K562 (cell line): ENCODE measurements around the gene LTK. TPM values are rescaled to one million over a fixed set of nuclear protein-coding genes. Genes with fewer than 3 reads are reported as not detected.
A peak's percentile ranks its signal among the peaks of the same experiment; 100 is the strongest.

Experiments
- ATAC-seq: fragments of 200-7000 bp; cut with Tn5 transposase; 3 replicates; pipeline ENCODE4 v1.9.1; 2020; ENCODE audit warnings: moderate library complexity
- BruUV-seq: library from RNA; stranded (reverse); fragments of 400-500 nt; replicated peaks from 2 replicates; lab custom pipeline; 2021; lab: Mats Ljungman, UMichigan
- CTCF ChIA-PET: fragments of 300-600 bp; formaldehyde crosslinking; extraction: SDS; loops from one replicate; lab custom pipeline; 2021; ENCODE audit warnings: low intra/inter-chr PET ratio; lab: Yijun Ruan, JAX
- POLR2A ChIA-PET: fragments of 300-600, 350-650 bp; sonication (Branson Sonifier 250); formaldehyde crosslinking; extraction: SDS; loops from one replicate; lab custom pipeline; 2021; ENCODE audit warnings: antibody characterized with exemption, inconsistent platforms; lab: Yijun Ruan, JAX
- DNase-seq, 4 experiments: peaks; one replicate each; pipeline versions ENCODE4 v3.0.0 to v3.0.0-alpha.2; 2011 to 2018; ENCODE audit warnings: low spot score in 3 of 4, mixed read lengths in 3 of 4; ENCODE audit errors: extremely low read depth in 1 of 4
- FAIRE-seq: peaks from 2 replicates; lab custom pipeline; 2011; peaks lifted over from hg19 to GRCh38; lab: Jason Lieb, UNC
- H2AFZ ChIP-seq: 2 replicates; pipeline ENCODE4 v1.6.0; 2011; ENCODE audit warnings: low read depth, low read length, control low read depth, inconsistent platforms
- H3K27ac ChIP-seq: fragments of 200-600 bp; 3 replicates; pipeline ENCODE4 v1.8.0; 2011; ENCODE audit warnings: low read depth, mild to moderate bottlenecking, control low read depth, inconsistent platforms, low read length, moderate library complexity, mixed read lengths; ENCODE audit errors: extremely low read depth
- H3K27me3 ChIP-seq, 2 experiments: fragments of 300-600 bp in 1 of 2; 2 replicates in 1 of 2; 3 replicates in 1 of 2; pipeline versions ENCODE4 v1.6.0 to v1.8.0; 2011; ENCODE audit warnings: inconsistent platforms in 2 of 2, low read length in 2 of 2, mild to moderate bottlenecking in 1 of 2, mixed read lengths in 1 of 2, moderate library complexity in 1 of 2; ENCODE audit not compliant: control insufficient read depth in 2 of 2, insufficient read depth in 2 of 2
- H3K36me3 ChIP-seq: fragments of 300-600 bp; 3 replicates; pipeline ENCODE4 v1.8.0; 2011; ENCODE audit warnings: mild to moderate bottlenecking, low read length, inconsistent platforms; ENCODE audit not compliant: control insufficient read depth, insufficient read depth
- H3K4me1 ChIP-seq, 2 experiments: fragments of 200-600 bp in 1 of 2; replicated peaks in 1 of 2; 2 replicates in 1 of 2; 3 replicates in 1 of 2; pipeline versions ENCODE4 v1.5.1 to v1.8.0; 2011; ENCODE audit warnings: inconsistent platforms in 2 of 2, low read length in 2 of 2, mild to moderate bottlenecking in 1 of 2, mixed read lengths in 1 of 2, moderate library complexity in 1 of 2; ENCODE audit not compliant: control insufficient read depth in 2 of 2, insufficient read depth in 2 of 2
- H3K4me2 ChIP-seq: 2 replicates; pipeline ENCODE4 v1.6.1; 2011; ENCODE audit warnings: low read length, control low read depth, inconsistent platforms, mixed read lengths; ENCODE audit not compliant: insufficient read depth
- H3K4me3 ChIP-seq: fragments of 200-600 bp; sonication (generic), shearing (Covaris generic); 2 replicates; pipeline ENCODE4 v1.5.1; 2016; ENCODE audit warnings: control low read depth, inconsistent platforms
- H3K79me2 ChIP-seq: fragments of 200-600 bp; 3 replicates; pipeline ENCODE4 v1.8.0; 2011; ENCODE audit warnings: low read length, inconsistent platforms; ENCODE audit not compliant: control insufficient read depth, insufficient read depth
- H3K9ac ChIP-seq, 2 experiments: 2 replicates each; pipeline versions ENCODE4 v1.6.0 to v1.6.1; 2011; ENCODE audit warnings: low read depth in 2 of 2, low read length in 2 of 2, control low read depth in 1 of 2, inconsistent platforms in 1 of 2, mild to moderate bottlenecking in 1 of 2, mixed read lengths in 1 of 2; ENCODE audit not compliant: insufficient read depth in 1 of 2
- H3K9me1 ChIP-seq: one replicate; pipeline ENCODE4 v1.6.0; 2011; ENCODE audit warnings: inconsistent platforms, mild to moderate bottlenecking, low read length, moderate library complexity; ENCODE audit not compliant: control insufficient read depth, insufficient read depth
- H3K9me3 ChIP-seq: replicated peaks from 2 replicates; pipeline ENCODE4 v1.5.1; 2011; ENCODE audit warnings: low read depth, low read length, inconsistent platforms; ENCODE audit not compliant: control insufficient read depth, insufficient read depth
- H4K20me1 ChIP-seq: replicated peaks from 2 replicates; pipeline ENCODE4 v1.6.1; 2011; ENCODE audit warnings: low read length, inconsistent platforms, mixed read lengths; ENCODE audit not compliant: control insufficient read depth, insufficient read depth
- DDX20 ChIP-seq: fragments of 450-650 bp; IDR thresholded peaks from 2 replicates; pipeline ENCODE4 v1.6.1; 2016; ENCODE audit warnings: missing genetic modification characterization, low read depth, mild to moderate bottlenecking, missing compliant biosample characterization, moderate library complexity
- EP400 ChIP-seq: fragments of 450-650 bp; IDR thresholded peaks from 2 replicates; pipeline ENCODE4 v1.6.1; 2017; ENCODE audit warnings: antibody characterized with exemption, mild to moderate bottlenecking, moderate library complexity
- IRF2 ChIP-seq: sonication (generic); formaldehyde crosslinking; IDR thresholded peaks from 2 replicates; pipeline ENCODE4 v1.8.1; 2022; ENCODE audit warnings: mild to moderate bottlenecking, missing genetic modification reagents
- KLF16 ChIP-seq: IDR thresholded peaks from 2 replicates; pipeline ENCODE4 v1.6.1; 2016; ENCODE audit warnings: antibody characterized with exemption
- RBBP5 ChIP-seq: fragments of 200-600 bp; sonication (generic); IDR thresholded peaks from 2 replicates; pipeline ENCODE4 v1.6.1; 2012; ENCODE audit warnings: borderline replicate concordance, mild to moderate bottlenecking, low read length, control low read depth, inconsistent platforms; ENCODE audit not compliant: insufficient read depth, poor library complexity, severe bottlenecking
- RBM14 ChIP-seq: fragments of 200-400 bp; formaldehyde crosslinking; IDR thresholded peaks from 2 replicates; pipeline ENCODE4 v1.6.1; 2018; ENCODE audit warnings: low read depth, mild to moderate bottlenecking, low read length, moderate library complexity, borderline replicate concordance; ENCODE audit not compliant: insufficient read depth
- ZNF408 ChIP-seq: fragments of 250-450 bp; sonication (Bioruptor Pico); IDR thresholded peaks from 2 replicates; pipeline ENCODE4 v1.4.0; 2020; ENCODE audit warnings: low read depth, mild to moderate bottlenecking, moderate library complexity
- ZNF717 ChIP-seq: fragments of 250-450 bp; sonication (Bioruptor Pico); IDR thresholded peaks from 2 replicates; pipeline ENCODE4 v1.5.0; 2021
- WGBS: fragments of 100-300 bp; shearing (Covaris generic); methylation state at CpG from one replicate; pipeline ENCODE4 v1.1.6; 2016; ENCODE audit warnings: low coverage, mixed read lengths; ENCODE audit not compliant: insufficient coverage; ENCODE audit errors: missing lambda C conversion rate; 5-methylcytosine and 5-hydroxymethylcytosine counted together
- in situ Hi-C: fragments of 300-500 bp; cut with MboI; formaldehyde crosslinking; loops from 4 replicates; pipeline ENCODE4 v1.15.0; 2018; ENCODE audit warnings: inconsistent platforms, mixed read lengths
- intact Hi-C: fragments of 100-400 bp; cut with micrococcal nuclease; formaldehyde crosslinking; loops from 2 replicates; pipeline ENCODE4 v1.14.2; 2022
- polyA plus RNA-seq, 8 experiments: library from polyadenylated mRNA; depleted of rRNA in 4 of 8; stranded (reverse) in 5 of 8; unstranded in 3 of 8; fragments of >200 nt; fragmentation: Nextera tagmentation in 2 of 8; fragmentation: Illumina TruSeq in 1 of 8; extraction: Ambion mirVana in 2 of 8; extraction: Trizol in 1 of 8; gene quantifications; 2 replicates each; pipeline versions ENCODE4 v1.2.1 to v1.2.3, GENCODE V29; 2011 to 2014; ENCODE audit warnings: inconsistent platforms in 1 of 8, missing spikeins in 1 of 8
- total RNA-seq, 7 experiments: library from RNA; depleted of rRNA in 6 of 7; stranded (reverse); fragments of >200 nt in 6 of 7; fragmentation: Illumina TruSeq in 2 of 7; extraction: Trizol in 2 of 7; gene quantifications; 2 replicates each; pipeline versions ENCODE4 v1.2.1 to v1.2.3, GENCODE V29; 2011 to 2021; ENCODE audit warnings: low replicate concordance in 1 of 7
- TF ChIP-seq, protein P1 (sequence below): sonication (generic); formaldehyde crosslinking; IDR thresholded peaks from 2 replicates; pipeline ENCODE4 v1.8.0; 2023; ENCODE audit warnings: missing genetic modification reagents, mild to moderate bottlenecking, borderline replicate concordance
- TF ChIP-seq, protein P2 (sequence below), 2 experiments: fragments of 150-350 bp in 1 of 2; IDR thresholded peaks; 2 replicates each; pipeline ENCODE4 v1.6.1; 2012 to 2016; ENCODE audit warnings: low read depth in 2 of 2, low read length in 2 of 2, mild to moderate bottlenecking in 1 of 2, moderate library complexity in 1 of 2

Gene LTK
- total and polyA plus RNA-seq, 9 of the 15 experiments (the other 6 are each of a cell fraction or from before 2014, with no cell fraction given): 0.25 to 4.4 (median 1.8) TPM

- H3K4me2 ChIP-seq: peak overlapping the region; percentile 90
- WGBS: 12% methylated on average over 32 of the region's 59 CpGs
- 0 out of 3 replicates have a peak, but pooled peaks cover 6% of the 10 kb centered on the region for H3K36me3 ChIP-seq
- peak; percentile 80 for FAIRE-seq
- DNase-seq: peak; percentile 64 to 88 (median 74)
- no peaks in the 10 kb centered on the region for H3K9me1 ChIP-seq
- H3K9ac ChIP-seq: peak overlapping the region; percentile 61 to 94
- in situ Hi-C loops (no loop called here), intact Hi-C loops (loop anchor here (2.0 kb wide), 1 partner anchor 17 kb away; the partner anchor contains the start of gene LTK)
- ChIA-PET CTCF (no interaction called here), POLR2A (interaction anchor here (0.6 to 1.5 kb wide), 11 partner anchors 11 to 584 kb away, joined by 3 to 6 read pairs (median 4); no protein-coding TSS in a partner anchor)
- peak; percentile 71 for ATAC-seq
- H4K20me1 ChIP-seq: no peaks in the 10 kb centered on the region
- H3K4me3 ChIP-seq: peak overlapping the region; percentile 60
- no peaks in the 10 kb centered on the region for H3K27me3 ChIP-seq
- peak overlapping the region; percentile 82 for H2AFZ ChIP-seq
- peaks cover 24 to 42% of the 10 kb centered on the region in 2 experiments for H3K4me1 ChIP-seq
- no peaks in the 10 kb centered on the region for H3K9me3 ChIP-seq
- peak overlapping the region; percentile 74 for H3K27ac ChIP-seq
- H3K79me2 ChIP-seq: peaks cover 36% of the 10 kb centered on the region
- BruUV-seq: no TSS peak
- TF ChIP-seq IRF2 (CRISPR knock-in tag): no peak
- TF ChIP-seq, protein P1, sequence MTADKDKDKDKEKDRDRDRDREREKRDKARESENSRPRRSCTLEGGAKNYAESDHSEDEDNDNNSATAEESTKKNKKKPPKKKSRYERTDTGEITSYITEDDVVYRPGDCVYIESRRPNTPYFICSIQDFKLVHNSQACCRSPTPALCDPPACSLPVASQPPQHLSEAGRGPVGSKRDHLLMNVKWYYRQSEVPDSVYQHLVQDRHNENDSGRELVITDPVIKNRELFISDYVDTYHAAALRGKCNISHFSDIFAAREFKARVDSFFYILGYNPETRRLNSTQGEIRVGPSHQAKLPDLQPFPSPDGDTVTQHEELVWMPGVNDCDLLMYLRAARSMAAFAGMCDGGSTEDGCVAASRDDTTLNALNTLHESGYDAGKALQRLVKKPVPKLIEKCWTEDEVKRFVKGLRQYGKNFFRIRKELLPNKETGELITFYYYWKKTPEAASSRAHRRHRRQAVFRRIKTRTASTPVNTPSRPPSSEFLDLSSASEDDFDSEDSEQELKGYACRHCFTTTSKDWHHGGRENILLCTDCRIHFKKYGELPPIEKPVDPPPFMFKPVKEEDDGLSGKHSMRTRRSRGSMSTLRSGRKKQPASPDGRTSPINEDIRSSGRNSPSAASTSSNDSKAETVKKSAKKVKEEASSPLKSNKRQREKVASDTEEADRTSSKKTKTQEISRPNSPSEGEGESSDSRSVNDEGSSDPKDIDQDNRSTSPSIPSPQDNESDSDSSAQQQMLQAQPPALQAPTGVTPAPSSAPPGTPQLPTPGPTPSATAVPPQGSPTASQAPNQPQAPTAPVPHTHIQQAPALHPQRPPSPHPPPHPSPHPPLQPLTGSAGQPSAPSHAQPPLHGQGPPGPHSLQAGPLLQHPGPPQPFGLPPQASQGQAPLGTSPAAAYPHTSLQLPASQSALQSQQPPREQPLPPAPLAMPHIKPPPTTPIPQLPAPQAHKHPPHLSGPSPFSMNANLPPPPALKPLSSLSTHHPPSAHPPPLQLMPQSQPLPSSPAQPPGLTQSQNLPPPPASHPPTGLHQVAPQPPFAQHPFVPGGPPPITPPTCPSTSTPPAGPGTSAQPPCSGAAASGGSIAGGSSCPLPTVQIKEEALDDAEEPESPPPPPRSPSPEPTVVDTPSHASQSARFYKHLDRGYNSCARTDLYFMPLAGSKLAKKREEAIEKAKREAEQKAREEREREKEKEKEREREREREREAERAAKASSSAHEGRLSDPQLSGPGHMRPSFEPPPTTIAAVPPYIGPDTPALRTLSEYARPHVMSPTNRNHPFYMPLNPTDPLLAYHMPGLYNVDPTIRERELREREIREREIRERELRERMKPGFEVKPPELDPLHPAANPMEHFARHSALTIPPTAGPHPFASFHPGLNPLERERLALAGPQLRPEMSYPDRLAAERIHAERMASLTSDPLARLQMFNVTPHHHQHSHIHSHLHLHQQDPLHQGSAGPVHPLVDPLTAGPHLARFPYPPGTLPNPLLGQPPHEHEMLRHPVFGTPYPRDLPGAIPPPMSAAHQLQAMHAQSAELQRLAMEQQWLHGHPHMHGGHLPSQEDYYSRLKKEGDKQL (CRISPR knock-in tag): no peak
- no peak for TF ChIP-seq RBBP5
- TF ChIP-seq RBM14: no peak
- TF ChIP-seq EP400: peak; percentile 42
- no peak for TF ChIP-seq ZNF408 (CRISPR knock-in tag)
- TF ChIP-seq DDX20: no peak
- TF ChIP-seq, protein P2, sequence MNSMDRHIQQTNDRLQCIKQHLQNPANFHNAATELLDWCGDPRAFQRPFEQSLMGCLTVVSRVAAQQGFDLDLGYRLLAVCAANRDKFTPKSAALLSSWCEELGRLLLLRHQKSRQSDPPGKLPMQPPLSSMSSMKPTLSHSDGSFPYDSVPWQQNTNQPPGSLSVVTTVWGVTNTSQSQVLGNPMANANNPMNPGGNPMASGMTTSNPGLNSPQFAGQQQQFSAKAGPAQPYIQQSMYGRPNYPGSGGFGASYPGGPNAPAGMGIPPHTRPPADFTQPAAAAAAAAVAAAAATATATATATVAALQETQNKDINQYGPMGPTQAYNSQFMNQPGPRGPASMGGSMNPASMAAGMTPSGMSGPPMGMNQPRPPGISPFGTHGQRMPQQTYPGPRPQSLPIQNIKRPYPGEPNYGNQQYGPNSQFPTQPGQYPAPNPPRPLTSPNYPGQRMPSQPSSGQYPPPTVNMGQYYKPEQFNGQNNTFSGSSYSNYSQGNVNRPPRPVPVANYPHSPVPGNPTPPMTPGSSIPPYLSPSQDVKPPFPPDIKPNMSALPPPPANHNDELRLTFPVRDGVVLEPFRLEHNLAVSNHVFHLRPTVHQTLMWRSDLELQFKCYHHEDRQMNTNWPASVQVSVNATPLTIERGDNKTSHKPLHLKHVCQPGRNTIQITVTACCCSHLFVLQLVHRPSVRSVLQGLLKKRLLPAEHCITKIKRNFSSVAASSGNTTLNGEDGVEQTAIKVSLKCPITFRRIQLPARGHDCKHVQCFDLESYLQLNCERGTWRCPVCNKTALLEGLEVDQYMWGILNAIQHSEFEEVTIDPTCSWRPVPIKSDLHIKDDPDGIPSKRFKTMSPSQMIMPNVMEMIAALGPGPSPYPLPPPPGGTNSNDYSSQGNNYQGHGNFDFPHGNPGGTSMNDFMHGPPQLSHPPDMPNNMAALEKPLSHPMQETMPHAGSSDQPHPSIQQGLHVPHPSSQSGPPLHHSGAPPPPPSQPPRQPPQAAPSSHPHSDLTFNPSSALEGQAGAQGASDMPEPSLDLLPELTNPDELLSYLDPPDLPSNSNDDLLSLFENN (IDR thresholded peaks at IDR 0.05; ENCODE audit: low read depth in 2 of 2, low read length in 2 of 2): no peak
- TF ChIP-seq ZNF717 (CRISPR knock-in tag): no peak
- TF ChIP-seq KLF16: no peak
Observed at GRCh38 chr15:41495736-41496599, 17.7 kb downstream of the LTK start.
